IMR-90 (cell line): ENCODE data around the gene PRRX1. TPM values are rescaled to one million over a fixed set of nuclear protein-coding genes. Genes with fewer than 3 reads are reported as not detected.

Source experiments
- polyA plus RNA-seq, 3 experiments: library from polyadenylated mRNA; depleted of rRNA; stranded (reverse); fragments of >200 nt; gene quantifications; 2 replicates each; pipeline ENCODE4 v1.2.3, GENCODE V29; 2012; ENCODE audit warnings: low replicate concordance in 1 of 3
- total RNA-seq: library from RNA; depleted of rRNA; stranded (reverse); fragments of >200 nt; gene quantifications from 2 replicates; pipeline ENCODE4 v1.2.3, GENCODE V29; 2012; rRNA removed

Gene PRRX1
- total and polyA plus RNA-seq, 2 of the 4 experiments (the other 2 are of a cell fraction), result 50.0 to 65.4 TPM

Other genes starting within 250 kb of the PRRX1 start
- gene GORAB, start 132.0 kb upstream of the PRRX1 start, total RNA-seq, result 11.3 and 17.2 TPM in 2 replicates
- gene GORAB, start 132.0 kb upstream of the PRRX1 start, polyA plus RNA-seq (2012; rRNA removed), result 11.0 and 14.0 TPM in 2 replicates